Ascending aorta (tissue), 2 donors: ENCODE data around the gene OLR1. TPM values are rescaled to one million over a fixed set of nuclear protein-coding genes. Genes with fewer than 3 reads are reported as not detected.

Experiments used
- DNase-seq, 2 donors: peaks; one replicate each; pipeline ENCODE4 v3.0.0-alpha.2; 2019; ENCODE audit warnings: low spot score in 2 of 2
- H3K27ac ChIP-seq, 2 donors: fragments of 200-600 bp; sonication (generic); one replicate each; pipeline ENCODE4 v1.5.1; 2016 to 2017; ENCODE audit warnings: mild to moderate bottlenecking in 1 of 2
- H3K27me3 ChIP-seq: fragments of 200-600 bp; sonication (generic); one replicate; pipeline ENCODE4 v1.5.1; 2017
- H3K36me3 ChIP-seq, 2 donors: fragments of 200-600 bp; sonication (generic); one replicate each; pipeline ENCODE4 v1.5.1; 2016
- H3K4me1 ChIP-seq, 2 donors: fragments of 200-600 bp; sonication (generic); one replicate each; pipeline ENCODE4 v1.5.1; 2016 to 2017; ENCODE audit warnings: mild to moderate bottlenecking in 1 of 2
- H3K4me3 ChIP-seq, 2 donors: fragments of 200-600 bp; sonication (generic); one replicate each; pipeline ENCODE4 v1.5.1; 2016 to 2017; ENCODE audit warnings: mild to moderate bottlenecking in 1 of 2
- H3K9me3 ChIP-seq, 2 donors: fragments of 200-600 bp; sonication (generic); one replicate each; pipeline ENCODE4 v1.5.1; 2016
- intact Hi-C: fragments of 100-400 bp; cut with DNase I; formaldehyde crosslinking; loops from one replicate; pipeline ENCODE4 v1.15.1; 2023
- total RNA-seq: library from RNA; depleted of rRNA; stranded (reverse); fragments of >200 nt; gene quantifications from one replicate; pipeline ENCODE4 v1.1.0, GENCODE V29; 2016
- TF ChIP-seq, protein P1 (sequence below), 3 experiments: fragments of 200-600 bp in 2 of 3; fragments of 450-650 bp in 1 of 3; sonication (generic) in 2 of 3; IDR thresholded peaks; one replicate each; pipeline ENCODE4 v1.5.1; 2016 to 2019; ENCODE audit warnings: antibody characterized with exemption in 3 of 3, mild to moderate bottlenecking in 1 of 3, moderate library complexity in 1 of 3

The OLR1 gene
- total RNA-seq, 1 donor from 2014 or later: 2.1 TPM

DNA sequence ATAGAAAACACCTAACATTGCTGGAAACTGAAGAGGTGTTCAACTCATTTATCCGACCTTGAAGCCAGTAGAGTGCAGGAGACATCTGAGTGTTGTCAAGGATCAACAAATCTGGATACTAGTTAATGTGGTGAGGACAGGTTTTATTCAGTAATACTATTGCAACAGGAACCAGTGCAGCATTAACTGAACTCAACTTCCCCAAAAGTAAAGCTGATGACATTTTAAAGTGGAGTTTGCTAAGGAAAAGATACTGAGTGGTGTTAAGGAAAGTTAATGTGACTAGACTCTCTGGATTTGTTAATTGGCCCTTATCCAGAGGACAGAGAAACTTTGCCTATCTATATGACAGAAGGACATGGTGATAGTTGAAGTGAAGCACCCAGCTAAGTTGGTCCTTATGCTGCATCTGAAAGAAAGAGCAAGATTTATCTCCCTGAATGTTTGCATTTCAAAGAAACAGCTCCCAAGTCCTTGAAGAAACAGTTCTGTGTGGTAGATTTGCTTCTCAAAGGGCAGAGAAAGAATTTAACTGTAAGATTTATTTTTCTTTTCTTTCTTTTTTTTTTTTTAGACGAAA is 40.7 kb downstream of the OLR1 start:
- H3K27me3 ChIP-seq: no peaks in the 10 kb centered on the region
- no peaks in the 10 kb centered on the region for H3K36me3 ChIP-seq
- H3K4me3 ChIP-seq: no peak overlapping the region
- H3K4me1 ChIP-seq: no peaks in the 10 kb centered on the region
- intact Hi-C loops: no loop called here
- no peak for DNase-seq
- TF ChIP-seq, protein P1, sequence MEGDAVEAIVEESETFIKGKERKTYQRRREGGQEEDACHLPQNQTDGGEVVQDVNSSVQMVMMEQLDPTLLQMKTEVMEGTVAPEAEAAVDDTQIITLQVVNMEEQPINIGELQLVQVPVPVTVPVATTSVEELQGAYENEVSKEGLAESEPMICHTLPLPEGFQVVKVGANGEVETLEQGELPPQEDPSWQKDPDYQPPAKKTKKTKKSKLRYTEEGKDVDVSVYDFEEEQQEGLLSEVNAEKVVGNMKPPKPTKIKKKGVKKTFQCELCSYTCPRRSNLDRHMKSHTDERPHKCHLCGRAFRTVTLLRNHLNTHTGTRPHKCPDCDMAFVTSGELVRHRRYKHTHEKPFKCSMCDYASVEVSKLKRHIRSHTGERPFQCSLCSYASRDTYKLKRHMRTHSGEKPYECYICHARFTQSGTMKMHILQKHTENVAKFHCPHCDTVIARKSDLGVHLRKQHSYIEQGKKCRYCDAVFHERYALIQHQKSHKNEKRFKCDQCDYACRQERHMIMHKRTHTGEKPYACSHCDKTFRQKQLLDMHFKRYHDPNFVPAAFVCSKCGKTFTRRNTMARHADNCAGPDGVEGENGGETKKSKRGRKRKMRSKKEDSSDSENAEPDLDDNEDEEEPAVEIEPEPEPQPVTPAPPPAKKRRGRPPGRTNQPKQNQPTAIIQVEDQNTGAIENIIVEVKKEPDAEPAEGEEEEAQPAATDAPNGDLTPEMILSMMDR (IDR thresholded peaks at IDR 0.05): no peak
- no peaks in the 10 kb centered on the region for H3K9me3 ChIP-seq
- H3K27ac ChIP-seq: no peak overlapping the region

- H3K36me3 ChIP-seq: no peaks in the 10 kb centered on the region
- H3K27me3 ChIP-seq: no peaks in the 10 kb centered on the region
- intact Hi-C loops: no loop called here
- peak within 1 kb of the TSS in 1 of 2 donors; percentile 2 for H3K4me3 ChIP-seq
- H3K4me1 ChIP-seq: no peaks in the 10 kb centered on the region
- DNase-seq: no peak
- TF ChIP-seq, protein P1 (IDR thresholded peaks at IDR 0.05): no peak
- H3K27ac ChIP-seq: peak within 1 kb of the TSS in 1 of 2 donors; percentile 16
- no peaks in the 10 kb centered on the region for H3K9me3 ChIP-seq
Observed at GRCh38 chr12:10130042-10130441, 41.9 kb downstream of the OLR1 start, which contains the start of gene CLEC7A. TSS of gene CLEC7A (minus strand) at chr12:10130199. CDS start at chr12:10130082, 117 bp downstream.

DNA sequence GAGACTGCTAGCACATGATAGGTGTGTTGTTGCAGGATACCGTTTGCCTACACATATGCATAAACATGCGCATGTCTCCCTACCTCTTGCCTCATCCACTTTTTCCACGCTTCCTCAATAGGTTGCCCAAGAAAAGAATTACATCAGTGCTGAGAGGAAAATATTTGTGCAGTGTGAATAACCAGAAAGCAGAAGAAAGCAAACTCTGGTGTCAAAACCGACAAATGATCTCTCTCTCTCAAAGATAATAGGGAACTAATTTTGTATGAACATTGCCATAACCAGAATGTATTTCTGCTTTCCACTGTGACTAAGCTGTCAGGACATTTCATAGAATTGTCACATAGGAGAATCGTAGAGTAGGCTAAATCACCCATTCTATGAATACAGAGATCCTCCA is 43.2 kb downstream of the OLR1 start:
- no peaks in the 10 kb centered on the region for H3K36me3 ChIP-seq
- TF ChIP-seq, protein P1 (IDR thresholded peaks at IDR 0.05): no peak
- H3K4me1 ChIP-seq: no peaks in the 10 kb centered on the region
- H3K27me3 ChIP-seq: no peaks in the 10 kb centered on the region
- H3K27ac ChIP-seq: no peak overlapping the region
- H3K9me3 ChIP-seq: no peaks in the 10 kb centered on the region
- intact Hi-C loops: no loop called here
- H3K4me3 ChIP-seq: peak overlapping the region in 1 of 2 donors; percentile 2
- no peak for DNase-seq

GRCh38 chr12:10126413-10126812 is 45.5 kb downstream of the OLR1 start:
- Histone ChIP-seq H3K36me3 (no peaks in the 10 kb centered on the region), H3K27me3 (no peaks in the 10 kb centered on the region), H3K4me1 (no peaks in the 10 kb centered on the region), H3K9me3 (no peaks in the 10 kb centered on the region), H3K4me3 (no peak overlapping the region), H3K27ac (no peak overlapping the region)
- DNase-seq: no peak
- TF ChIP-seq, protein P1 (IDR thresholded peaks at IDR 0.05): no peak
- intact Hi-C loops: no loop called here

DNA sequence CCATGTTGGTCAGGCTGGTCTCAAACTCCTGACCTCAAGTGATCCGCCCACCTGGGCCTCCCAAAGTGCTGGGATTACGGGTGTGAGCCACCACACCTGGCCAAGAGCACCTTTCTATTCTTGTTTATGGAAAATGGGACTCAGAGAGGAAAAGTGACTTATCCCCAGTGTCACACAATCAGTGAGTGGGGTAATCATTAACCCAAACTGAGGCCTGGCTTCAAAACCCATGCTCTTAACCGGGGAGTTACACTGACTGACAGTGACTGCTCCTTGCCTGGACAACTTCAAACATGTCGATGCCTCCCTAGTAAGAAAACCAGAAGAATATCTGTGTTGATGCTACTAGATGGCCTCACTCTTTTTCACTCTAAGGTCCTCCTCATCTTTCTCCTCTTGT is 49.2 kb downstream of the OLR1 start:
- TF ChIP-seq, protein P1 (IDR thresholded peaks at IDR 0.05): no peak
- no peaks in the 10 kb centered on the region for H3K27me3 ChIP-seq
- H3K36me3 ChIP-seq: no peaks in the 10 kb centered on the region
- no peaks in the 10 kb centered on the region for H3K9me3 ChIP-seq
- no peak overlapping the region for H3K27ac ChIP-seq
- no peak for DNase-seq
- H3K4me1 ChIP-seq: no peaks in the 10 kb centered on the region
- intact Hi-C loops: no loop called here
- H3K4me3 ChIP-seq: no peak overlapping the region

DNA sequence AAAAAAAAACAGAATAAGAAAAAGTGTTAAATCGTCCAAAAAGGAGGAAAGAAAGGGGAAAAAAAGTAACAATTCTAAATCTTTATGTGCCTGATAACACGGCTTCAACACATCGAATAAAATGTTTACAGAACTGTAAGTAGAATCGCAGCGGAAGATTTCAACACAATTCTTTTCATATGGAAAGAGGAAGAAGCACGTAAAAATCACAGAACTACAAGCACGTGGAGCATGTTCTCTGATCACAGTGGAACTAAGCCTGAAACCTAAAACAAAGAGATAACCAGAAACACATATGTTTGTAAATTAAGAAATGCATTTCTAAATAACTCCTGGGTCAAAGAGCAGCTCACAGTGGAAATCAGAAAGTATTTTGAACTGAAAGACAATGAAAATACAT is 50.7 kb downstream of the OLR1 start:
- TF ChIP-seq, protein P1 (IDR thresholded peaks at IDR 0.05): no peak
- H3K36me3 ChIP-seq: no peaks in the 10 kb centered on the region
- intact Hi-C loops: no loop called here
- no peak overlapping the region for H3K27ac ChIP-seq
- H3K4me1 ChIP-seq: no peaks in the 10 kb centered on the region
- no peaks in the 10 kb centered on the region for H3K27me3 ChIP-seq
- no peak for DNase-seq
- H3K9me3 ChIP-seq: no peaks in the 10 kb centered on the region
- no peak overlapping the region for H3K4me3 ChIP-seq
